NCI-H2029 (cell line): ENCODE results near the gene NAPG.
A peak's percentile ranks its signal among the peaks of the same experiment; 100 is the strongest.
"Not testable (repeated sequence)": the region's sequence is repeated elsewhere in the genome, so short reads cannot be mapped to it uniquely, and the experiment has no call there.

Experiments used
- DNase-seq: peaks from one replicate; lab custom pipeline; 2025; lab: John Stamatoyannopoulos, UW

Gene NAPG

DNA sequence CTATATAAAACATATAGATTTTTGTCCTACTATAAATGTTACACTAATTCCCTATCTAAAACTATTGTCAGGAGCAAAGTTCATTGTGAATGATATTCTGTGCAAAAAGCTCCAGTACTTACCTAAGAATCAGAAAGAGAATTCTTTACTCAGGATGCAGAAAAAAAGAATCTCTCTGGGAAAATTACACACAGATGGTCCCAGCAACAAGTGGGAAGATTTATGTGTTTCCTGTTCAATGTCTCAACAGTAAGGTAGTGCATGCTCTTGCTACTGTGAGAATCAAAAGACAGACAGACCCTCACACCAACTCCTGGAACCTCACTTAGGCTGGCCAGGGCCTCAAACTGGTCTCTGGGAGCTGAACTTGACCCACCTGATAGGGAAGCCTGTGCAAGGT is 11.2 kb upstream of the NAPG start:
- DNase-seq: no peak

GRCh38 chr18:10515456-10515855 is 10.4 kb upstream of the NAPG start:
- no peak for DNase-seq

DNA sequence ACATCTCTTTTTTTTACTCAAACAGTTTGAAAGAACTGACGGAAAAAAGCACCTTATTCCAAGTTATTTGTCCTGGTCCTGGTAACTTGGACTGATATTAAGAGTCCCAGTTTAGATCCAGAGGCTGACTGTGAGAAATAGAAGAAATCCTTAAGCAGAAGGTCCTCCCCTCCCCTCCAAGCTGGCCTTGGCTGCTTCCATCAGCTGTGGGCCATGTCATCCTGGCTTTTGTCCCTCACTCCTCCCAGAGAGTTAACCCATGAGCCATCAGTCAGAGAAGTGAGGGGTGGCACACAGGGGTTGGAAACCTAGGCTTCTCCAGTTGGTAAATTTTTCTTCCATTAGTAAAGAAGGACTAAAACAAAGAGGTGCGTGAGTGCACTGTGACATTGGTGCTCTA is 9.7 kb upstream of the NAPG start:
- no peak for DNase-seq

- no peak for DNase-seq
These were observed 7.1 kb upstream of the NAPG start for GRCh38 chr18:10518595-10519255.

DNA sequence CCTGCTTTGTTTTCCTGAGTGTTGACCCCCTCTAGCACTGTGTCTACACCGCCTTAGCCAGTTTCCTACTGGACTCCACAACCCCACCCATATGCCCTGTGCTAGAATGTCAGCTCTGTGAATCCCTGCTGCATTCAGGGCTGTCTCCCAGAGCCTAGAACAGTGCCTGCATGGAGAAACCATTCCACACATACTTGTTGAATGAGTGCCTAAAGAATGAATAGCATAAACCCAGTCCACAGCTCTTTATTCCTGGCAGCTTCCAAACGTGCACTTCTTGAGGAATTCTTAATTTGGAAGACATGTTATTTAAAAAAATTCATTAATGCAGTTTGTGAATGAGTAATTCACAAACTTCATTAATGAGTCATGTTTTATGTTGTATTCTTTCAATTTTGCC is 6.5 kb upstream of the NAPG start:
- DNase-seq: no peak

DNA sequence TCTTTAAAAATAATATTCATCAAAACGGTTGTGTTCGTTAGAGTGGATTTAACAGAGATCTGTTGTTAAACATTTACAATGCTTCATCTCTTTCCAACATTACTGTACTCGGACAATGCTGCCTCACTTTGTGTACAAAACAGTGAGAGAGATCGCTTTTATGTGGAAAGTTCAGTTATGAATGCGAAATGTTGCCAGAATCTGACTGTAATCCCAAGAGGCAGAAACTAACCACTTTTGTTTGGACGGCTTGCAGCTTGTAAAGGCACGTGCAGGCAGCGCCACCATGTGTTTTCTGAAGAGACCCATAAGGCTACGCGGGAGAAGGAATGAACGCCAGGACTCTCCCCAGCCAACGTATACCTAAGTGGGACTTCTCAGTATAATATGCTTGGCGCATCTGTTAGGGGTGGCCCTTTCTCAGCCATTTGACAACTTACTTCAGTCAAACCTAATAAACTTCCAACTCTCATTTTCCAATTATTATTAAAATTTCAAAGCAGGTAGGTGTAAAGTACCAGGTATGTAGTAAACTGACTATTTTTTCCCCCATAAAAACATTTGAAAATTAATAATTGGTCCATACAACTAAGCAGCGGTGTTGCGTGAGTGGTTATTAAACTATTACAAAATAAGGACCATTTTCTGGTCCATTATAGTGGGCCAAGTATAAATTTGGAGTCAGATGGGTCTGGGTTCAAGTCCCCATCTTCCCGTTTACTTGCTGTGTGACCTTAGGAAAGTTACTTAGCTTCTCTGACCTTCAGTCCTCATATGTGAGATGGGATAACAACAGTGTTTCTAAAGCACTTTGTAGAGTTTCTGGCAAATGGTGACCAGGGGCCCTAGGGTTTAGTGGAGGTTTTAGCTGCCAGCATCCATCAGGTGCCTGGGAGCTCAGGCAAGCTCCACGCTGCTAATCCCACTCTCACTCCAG is 5.6 kb upstream of the NAPG start:
- DNase-seq: peak; percentile 57

GRCh38 chr18:10521566-10521965 is 4.3 kb upstream of the NAPG start:
- DNase-seq: no peak

- no peak for DNase-seq
These were observed 3.3 kb upstream of the NAPG start for GRCh38 chr18:10522574-10522973.

GRCh38 chr18:10523544-10523943 is 2.3 kb upstream of the NAPG start:
- DNase-seq: no peak

- DNase-seq: no peak
These were observed 1.1 kb upstream of the NAPG start for GRCh38 chr18:10524507-10525370.

DNA sequence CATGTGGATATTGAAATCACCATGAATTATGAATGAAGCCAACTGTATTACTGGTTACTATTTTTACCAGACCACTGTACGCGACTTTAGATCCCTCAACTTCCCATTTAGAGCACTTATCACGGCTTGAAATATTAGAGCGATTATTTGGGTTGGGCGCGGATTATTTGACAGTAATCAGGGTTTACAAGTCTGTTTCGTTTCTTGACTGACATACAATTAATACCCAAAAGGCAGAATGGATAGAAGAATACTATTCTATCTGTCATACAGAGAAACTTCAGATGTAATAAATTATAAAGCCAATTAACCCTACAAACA is 496 bp upstream of the NAPG start:
- no peak for DNase-seq

DNA sequence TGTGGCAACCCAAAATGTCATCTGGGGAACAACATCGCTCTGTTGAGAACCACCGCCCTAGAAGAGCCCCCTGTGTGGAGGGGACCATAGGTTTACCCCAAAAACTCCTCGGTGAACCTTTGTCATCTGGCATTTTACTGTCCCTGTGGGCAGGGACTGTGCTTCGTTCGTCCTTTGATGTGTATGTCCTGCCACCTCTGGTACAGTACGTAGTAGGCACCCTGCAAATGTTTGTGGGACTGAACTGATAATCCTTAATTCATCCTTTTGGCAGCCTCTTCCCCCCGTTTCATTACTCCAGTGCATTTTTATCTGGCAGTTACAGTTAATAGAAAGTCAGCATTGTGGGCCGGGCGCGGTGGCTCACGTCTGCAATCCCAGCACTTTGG is 728 bp downstream of the NAPG start:
- no peak for DNase-seq

DNA sequence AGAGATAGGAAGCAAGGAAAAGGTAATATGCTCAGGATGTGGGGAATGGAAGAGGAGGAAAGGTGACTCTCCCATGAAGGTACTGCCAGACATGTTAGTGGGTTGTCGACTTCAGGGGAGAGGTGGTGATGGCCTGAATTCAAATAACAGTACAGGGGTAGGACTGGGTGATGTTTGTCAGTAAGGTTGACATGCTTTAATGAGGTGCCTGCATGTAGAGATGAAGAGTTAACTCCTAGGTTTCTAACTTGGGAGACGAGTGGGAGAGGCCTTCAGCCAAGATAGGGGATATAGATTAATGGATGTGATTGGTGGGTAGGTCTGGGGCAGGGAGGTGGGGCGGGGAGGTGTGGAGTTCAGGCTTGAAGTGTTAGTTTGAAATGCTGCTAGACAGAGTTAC is 2.6 kb downstream of the NAPG start:
- DNase-seq: no peak

DNA sequence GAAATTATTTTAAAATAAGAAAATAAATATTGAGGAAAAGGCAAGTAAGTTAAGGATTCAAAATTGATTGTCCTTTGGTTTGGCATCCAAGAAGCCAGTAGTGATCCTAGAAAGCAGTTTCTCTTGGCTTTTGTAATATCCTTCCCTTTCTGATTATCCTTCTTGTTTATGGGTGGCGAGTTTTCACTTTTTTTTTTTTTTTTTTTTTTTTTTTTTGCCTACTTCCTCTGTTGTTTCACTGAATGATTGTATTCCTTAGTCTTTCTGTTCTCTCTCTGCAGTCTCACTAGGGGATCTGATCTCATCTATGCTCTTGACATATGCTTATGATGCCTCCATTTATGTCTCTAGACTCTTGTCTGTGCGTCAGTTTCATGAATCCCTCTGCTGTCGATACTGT is 4.2 kb downstream of the NAPG start:
- no peak for DNase-seq

DNA sequence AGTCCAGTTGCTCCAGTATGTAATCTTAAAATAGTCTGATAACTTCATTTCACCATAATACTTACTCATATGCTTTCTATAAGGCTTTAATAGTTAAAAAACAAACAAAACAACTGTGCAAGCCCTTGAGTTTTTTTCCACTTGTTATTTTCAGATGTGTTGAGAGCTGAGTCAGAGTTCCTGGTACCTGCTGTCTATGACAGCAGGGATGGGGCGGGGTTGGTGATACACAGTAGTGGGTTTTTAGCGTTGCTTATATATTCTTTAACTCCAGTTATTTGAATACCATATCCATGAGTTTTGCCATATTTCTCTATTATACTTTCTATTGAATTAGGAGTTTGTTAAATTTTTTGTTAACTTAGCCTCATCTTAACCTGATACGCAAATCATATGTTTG is 5.0 kb downstream of the NAPG start:
- no peak for DNase-seq

- DNase-seq: no peak
These were observed 7.3 kb downstream of the NAPG start for GRCh38 chr18:10533111-10533510.

DNA sequence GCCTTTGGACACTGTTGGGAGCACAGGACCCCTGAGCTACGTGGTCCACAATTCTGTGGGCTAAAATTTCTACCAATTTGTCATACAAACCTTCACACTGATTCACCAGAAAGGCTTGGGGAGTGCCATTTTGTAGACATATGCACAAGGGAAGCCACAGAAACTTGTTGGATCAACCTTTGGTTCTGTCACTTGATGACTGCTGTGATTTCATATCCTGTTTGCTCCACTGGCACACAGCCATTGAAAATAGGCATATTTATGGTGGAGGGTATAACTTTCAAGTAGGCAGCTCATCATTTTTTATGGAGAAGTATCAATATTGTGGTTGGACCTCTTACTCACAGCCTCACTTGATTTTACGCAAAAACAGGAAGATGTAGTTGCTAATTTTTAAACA is 10.5 kb downstream of the NAPG start:
- DNase-seq: no peak

GRCh38 chr18:10537765-10538164 is 11.9 kb downstream of the NAPG start:
- no peak for DNase-seq

DNA sequence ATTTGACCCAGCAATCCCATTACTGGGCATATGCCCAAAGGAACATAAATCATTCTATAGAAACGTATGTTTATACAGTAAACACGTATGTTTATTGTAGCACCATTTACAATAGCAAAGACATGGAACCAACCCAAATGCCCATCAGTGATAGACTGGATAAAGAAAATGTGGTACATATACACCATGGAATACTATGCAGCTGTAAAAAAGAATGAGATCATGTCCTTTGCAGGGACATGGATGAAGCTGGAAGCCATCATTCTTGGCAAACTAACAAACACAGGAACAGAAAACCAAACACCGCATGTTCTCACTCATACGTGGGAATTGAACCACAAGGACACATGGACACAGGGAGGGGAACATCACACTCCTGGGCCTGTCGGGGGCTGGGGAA is 13.3 kb downstream of the NAPG start:
- not testable (repeated sequence) for DNase-seq

GRCh38 chr18:10543277-10543676 is 17.4 kb downstream of the NAPG start:
- DNase-seq: no peak

DNA sequence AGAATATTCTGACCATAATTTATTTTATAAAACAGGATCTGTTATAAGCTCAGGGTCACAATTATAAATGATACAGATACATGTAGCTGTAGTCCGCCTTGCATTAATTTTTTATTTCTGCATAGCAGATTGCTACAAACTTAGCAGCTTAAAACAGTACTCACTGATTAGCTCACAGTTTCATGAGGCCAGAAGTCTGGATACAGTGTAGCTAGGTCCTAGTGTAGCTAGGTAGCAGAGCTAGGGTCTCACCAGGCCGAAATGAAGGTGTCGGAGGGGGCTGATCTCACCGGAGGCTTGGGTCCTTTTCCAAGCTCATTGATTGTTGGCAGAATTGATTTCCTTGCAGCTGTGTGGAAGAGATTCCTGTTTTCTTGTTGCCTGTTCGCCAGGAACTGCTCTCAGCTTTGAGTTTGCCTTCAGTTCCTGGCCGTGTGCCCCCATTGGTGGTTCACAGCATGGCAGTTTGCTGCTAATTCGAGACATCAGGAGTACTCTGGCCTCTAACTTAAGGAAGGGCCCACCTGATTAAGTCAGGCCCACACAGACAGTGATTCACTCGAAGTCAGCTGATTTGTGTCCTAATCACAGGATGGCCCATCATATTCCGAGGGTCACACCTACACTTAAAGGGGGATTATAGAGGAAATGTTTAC is 18.4 kb downstream of the NAPG start:
- no peak for DNase-seq
